NCI-H1092 (cell line): ENCODE data around the gene CTNNAL1.
"Not testable (repeated sequence)": the region's sequence is repeated elsewhere in the genome, so short reads cannot be mapped to it uniquely, and the experiment has no call there.

Experiments used
- DNase-seq: peaks from one replicate; lab custom pipeline; 2025; lab: John Stamatoyannopoulos, UW

Gene CTNNAL1, protein sequence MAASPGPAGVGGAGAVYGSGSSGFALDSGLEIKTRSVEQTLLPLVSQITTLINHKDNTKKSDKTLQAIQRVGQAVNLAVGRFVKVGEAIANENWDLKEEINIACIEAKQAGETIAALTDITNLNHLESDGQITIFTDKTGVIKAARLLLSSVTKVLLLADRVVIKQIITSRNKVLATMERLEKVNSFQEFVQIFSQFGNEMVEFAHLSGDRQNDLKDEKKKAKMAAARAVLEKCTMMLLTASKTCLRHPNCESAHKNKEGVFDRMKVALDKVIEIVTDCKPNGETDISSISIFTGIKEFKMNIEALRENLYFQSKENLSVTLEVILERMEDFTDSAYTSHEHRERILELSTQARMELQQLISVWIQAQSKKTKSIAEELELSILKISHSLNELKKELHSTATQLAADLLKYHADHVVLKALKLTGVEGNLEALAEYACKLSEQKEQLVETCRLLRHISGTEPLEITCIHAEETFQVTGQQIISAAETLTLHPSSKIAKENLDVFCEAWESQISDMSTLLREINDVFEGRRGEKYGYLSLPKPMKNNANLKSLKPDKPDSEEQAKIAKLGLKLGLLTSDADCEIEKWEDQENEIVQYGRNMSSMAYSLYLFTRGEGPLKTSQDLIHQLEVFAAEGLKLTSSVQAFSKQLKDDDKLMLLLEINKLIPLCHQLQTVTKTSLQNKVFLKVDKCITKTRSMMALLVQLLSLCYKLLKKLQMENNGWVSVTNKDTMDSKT

DNA sequence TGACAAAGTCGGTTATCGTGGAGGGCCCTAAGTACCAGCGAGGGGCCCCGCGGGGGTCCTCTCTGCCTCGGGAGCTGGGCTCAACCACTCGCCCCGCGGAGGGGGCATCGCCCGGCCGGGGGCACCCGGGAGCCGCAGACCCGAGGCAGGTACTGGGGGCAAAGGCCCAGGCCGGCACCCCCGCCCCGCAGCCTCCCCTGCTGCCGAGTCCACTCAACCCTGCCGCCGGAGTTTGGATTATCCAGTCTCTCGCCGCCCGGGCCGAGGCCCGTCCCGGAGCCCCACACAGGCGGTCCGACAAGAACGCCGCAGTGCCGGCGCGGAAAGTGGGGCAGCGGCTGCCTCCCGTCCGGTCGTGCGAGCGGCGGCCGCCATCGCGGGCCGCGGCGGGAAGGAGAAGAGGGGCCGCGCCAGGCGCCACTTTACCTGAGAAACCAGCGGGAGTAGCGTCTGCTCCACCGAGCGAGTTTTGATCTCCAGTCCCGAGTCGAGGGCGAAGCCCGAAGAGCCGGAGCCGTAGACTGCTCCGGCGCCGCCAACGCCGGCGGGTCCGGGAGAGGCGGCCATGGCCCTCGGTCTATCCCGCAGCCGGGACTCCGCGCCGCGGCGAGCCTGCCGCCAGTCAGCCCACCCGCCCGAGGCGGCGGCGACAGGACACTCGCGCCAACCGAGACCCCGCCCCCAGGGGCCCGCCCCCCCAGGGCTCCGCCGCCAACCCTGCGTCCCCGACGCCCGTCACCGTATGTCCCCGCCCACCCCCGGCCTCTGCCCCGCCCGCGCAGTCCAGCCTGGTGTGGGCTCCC, at the start of gene CTNNAL1:
Gene CTNNAL1, minus strand, starts transcription at position 624 of the 803 bp plus-strand sequence. Its CDS starts 57 bp downstream, at position 567.
- peak; percentile 84 for DNase-seq

DNA sequence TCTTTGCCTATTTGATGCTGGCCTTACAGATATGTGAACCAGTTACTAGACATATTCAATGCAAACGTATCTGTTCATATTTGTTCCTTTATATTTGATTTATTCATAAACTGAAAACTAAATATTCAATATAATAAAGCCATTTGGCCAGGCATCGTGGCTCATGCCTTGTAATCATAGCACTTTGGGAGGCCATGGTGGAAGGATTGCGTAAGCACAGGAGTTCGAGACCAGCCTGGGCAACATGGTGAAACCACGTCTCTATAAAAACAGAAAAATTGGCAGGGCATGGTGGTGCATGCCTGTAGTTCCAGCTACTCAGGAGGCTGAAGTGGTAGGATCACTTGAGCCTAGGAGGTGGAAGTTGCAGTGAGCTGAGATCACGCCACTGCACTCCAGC, 49.2 kb upstream of the CTNNAL1 start:
- DNase-seq: no peak

GRCh38 chr9:109060191-109060590, 46.9 kb upstream of the CTNNAL1 start:
- DNase-seq: no peak

DNA sequence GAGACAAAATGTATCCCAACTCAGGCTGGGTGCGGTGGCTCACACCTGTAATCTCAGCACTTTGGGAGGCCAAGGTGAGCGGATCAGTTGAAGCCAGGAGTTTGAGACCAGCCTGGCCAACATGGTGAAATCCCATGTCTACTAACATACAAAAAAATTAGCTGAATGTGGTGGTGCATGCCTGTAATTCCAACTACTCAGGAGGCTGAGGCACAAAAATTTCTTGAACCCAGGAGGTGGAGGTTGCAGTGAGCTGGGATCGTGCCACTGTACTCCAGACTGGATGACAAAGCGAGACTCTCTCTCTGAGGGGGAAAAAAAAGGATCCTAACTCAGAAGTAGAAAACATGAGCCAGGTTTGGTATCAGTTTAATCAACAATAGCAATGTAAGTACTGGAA, 39.8 kb upstream of the CTNNAL1 start:
- DNase-seq: not testable (repeated sequence)

DNA sequence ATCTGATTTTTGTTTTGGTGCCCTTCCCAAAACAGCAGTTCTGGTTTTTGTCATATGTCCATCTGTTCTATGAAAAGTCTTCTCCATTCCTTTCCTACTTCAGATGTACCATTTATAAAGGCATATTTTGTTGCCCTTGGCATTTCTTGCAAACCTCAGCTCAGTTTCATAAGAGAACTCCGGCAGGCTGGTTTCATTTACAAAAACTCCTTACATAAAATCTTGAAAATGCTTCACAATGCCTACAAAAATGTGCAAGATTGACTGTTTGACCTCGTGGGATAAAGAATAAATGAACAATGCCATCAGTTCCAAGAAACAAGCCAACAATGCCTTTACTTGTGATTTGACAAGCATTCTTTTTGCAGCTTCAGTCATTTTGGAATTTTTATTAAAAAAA, 39.1 kb upstream of the CTNNAL1 start:
- no peak for DNase-seq

DNA sequence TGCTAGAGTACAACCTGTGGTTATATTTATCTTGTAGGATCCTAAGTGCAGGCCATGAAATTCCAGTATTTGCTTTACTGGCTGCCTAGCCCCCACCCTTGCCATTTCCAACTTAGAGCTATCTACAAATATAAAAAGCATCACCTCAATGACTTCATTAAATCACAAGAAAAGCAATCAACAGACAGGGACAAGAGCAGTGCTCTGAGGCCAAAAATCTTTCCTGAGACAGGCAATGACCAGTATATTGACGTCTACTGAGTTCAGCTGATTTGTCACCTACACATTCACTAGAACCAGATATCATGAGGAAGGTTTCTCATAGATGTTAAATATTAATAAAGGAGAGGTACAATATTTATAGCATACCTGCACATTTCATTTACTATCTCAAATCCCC, 38.4 kb upstream of the CTNNAL1 start:
- no peak for DNase-seq

GRCh38 chr9:109050444-109050843, 37.1 kb upstream of the CTNNAL1 start:
- DNase-seq: no peak

DNA sequence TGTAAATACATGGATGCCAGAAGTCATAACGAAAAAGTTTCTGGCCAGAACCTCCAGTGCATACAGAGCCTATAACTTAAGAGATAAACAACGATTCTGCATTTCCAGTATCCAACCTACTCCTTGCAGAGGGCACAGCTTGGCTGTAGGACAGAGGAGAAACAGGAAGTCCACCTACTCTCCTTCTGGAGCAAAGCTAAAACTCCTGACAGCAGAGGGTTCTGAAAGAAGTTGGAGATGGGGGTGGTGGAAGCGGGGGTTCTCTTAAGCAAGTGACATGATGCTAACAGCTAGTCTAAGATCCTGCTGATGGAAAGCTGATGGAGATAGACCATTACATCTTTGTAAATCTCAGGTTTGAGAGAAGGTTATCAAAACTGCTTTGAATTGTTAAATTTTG, 35.5 kb upstream of the CTNNAL1 start:
- no peak for DNase-seq

DNA sequence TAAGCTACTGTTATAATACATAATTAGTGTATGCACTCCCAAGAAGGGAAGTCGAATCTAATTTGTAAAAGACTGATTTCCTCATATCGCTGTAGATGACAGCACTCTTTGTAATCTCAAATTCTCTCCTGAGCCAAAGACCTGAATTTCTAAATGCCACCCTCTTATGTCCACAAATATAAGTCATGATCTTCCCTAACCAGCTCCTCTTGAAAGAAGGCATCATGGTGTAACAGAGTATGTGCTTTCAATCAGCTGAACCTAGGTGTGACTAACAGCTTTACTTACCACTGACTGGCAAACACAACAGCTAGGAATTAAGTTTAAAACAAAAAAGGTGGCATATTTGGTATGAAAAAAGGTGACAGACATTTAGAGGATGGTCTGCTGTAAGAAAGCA, 34.0 kb upstream of the CTNNAL1 start:
- DNase-seq: no peak

DNA sequence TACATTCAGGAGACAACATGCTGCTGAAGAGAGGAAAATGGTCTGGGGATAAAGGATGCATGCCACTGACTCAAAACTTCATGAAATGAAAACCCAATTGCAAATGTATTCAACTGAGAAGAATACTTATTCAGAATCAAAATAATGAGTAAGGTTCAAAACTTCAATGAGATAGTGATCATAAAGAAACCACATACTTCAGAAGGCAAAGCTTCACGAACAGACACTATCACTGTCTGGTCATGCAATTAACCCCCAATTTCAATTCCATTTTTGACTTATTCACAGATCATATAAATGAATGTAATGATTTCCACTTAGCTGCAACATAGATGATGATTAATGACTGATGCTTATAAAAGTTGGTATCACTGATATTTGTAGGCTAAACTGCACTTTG, 33.0 kb upstream of the CTNNAL1 start:
- no peak for DNase-seq

DNA sequence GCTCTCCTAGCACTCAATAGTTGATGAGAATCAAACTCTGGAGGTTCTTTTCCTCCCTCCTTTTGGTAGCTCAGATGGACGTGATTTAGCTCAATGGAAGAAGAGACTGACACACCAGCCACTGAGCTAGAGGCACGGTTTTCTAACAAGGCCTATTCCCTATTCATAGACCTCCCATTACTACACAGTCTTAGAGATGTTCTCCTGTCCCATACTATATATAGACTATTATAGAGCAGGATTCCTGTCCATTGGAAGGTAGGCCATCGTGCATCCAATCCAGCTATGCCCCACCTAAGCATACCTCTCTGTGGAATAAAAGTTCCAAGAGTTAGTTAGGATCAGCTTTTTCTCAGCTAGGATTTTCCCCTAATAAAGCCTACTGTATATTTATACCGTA, 30.3 kb upstream of the CTNNAL1 start:
- DNase-seq: no peak

GRCh38 chr9:109040571-109040970, 27.3 kb upstream of the CTNNAL1 start:
- no peak for DNase-seq

DNA sequence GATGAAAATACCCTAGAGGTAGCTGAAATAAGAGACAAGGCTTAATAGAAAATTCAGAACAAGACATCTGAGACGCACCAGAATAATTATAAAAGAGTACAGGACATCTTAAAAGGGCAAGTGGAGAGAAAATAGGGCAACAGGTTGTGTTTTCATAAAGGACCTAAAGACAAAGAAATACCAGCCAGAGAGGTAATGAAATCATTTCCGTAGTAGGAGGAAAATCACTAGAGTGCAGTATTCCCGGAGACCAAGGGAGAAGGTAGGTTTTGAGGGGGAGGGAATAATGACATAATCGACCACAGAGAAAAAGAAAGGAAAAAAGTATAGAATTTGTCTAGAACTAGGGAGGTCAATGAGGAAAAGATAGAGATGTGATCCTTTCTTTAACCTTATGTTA, 26.2 kb upstream of the CTNNAL1 start:
- no peak for DNase-seq

GRCh38 chr9:109037946-109038715, 24.8 kb upstream of the CTNNAL1 start:
- DNase-seq: no peak

DNA sequence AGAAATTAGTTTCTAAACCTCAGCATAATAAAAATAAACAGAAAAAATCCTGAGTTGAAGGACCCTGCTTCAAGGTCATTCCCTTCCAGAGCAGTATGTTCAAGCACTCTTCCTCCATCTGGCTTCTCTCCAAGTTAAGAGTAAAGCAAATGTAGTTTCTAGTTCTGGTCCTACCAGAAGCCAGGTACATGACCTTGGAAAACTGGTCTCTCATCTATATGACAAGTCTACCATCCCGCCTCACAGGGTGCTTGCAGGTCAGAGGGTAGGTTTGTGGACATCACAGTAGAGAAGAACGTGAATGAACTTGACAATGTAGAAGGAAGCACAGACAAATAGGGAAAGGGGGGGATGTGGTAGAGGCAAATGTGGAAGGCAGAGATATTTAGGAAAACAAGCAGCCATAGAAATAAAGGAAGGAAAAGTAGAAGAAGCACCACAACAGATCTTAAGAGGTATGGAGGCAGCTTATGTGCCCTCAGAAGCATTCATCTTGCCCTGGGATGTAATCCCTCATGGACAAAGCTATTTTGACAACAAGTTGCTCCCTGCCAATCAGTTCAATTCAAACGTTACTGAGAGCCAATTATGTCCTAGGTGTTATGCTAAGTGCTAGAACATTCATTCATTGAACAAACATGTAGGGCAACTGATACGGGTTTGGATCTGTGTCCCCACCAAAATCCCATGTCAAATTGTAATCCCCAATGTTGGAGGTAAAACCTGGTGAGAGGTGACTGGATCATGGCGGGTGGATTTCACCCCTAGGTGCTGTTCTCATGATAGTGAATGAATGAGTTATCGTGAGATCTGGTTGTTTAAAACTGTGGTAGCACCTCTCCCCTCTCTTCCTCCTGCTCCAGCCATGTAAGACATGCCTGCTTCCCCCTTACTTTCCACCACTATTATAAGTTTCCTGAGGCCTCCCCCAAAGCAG, 23.7 kb upstream of the CTNNAL1 start:
- no peak for DNase-seq

GRCh38 chr9:109035684-109036423, 22.6 kb upstream of the CTNNAL1 start:
- DNase-seq: no peak

DNA sequence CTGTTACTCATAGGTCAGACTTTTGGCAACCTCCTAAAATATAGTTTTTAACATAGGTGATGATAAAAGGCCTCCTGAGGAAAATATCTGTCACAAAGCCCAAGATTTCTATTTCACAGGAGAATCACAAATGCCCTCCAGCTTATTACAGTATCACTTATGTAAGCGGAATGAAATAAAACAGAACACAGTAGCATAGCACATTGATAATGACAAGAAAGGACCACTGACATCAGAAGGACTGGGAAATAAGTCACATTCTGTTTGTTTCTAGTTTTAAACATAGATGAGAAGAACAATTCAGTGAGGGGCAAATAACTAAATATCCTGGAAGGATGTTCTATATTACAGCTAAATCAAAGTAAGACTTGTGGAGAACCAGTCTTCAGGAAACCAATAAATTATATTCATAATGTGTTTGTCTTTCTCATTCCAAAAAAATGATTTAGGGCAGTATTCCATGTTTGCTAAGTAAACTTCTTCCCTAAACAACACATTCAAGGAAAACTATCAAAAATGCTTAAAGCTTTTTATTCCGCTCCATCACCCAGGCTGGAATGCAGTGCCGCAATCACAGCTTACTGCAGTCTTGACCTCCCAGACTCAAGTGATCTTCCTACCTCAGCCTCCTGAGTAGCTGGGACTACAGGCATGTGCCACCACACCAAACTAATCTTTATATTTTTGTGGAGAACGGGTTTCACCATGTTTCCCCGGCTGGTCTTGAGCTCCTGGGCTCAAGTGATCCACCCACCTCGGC, 20.8 kb upstream of the CTNNAL1 start:
- DNase-seq: no peak

GRCh38 chr9:109031241-109031640, 17.9 kb upstream of the CTNNAL1 start:
- no peak for DNase-seq

DNA sequence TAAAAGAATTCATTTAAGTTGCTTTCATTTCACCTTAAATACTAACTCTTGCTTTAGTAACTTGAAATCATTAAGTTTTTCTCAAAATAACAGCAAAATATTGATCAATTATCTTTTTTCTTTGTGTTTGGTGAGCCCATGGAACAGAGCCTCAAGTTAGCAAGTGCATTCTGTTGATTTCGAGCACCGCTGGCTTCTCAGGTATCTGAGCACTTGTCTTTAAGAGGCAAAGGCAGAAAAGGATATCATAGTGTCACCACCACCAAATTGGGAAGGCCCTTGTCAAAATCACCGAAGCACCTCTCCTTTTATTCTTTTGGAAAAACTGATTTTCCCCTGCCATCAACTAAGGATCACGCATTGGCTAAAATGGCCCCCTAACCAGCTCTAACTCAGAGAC, 17.1 kb upstream of the CTNNAL1 start:
- DNase-seq: no peak
